HepG2 (cell line): ENCODE data around the gene TAF1C.

Source experiments
- BHLHE40 ChIP-seq: IDR thresholded peaks from 2 replicates; pipeline ENCODE4 v1.6.1; 2011; ENCODE audit warnings: low read length, improper control_type of control experiment
- POLR2A ChIP-seq, 2 experiments: IDR thresholded peaks; 2 replicates each; pipeline ENCODE4 v1.6.1; 2011; ENCODE audit warnings: low read depth in 2 of 2, low read length in 2 of 2, mild to moderate bottlenecking in 1 of 2, moderate library complexity in 1 of 2; ENCODE audit not compliant: insufficient read depth in 1 of 2
- ZNF274 ChIP-seq: sonication (generic); formaldehyde crosslinking; IDR thresholded peaks from 2 replicates; pipeline ENCODE4 v1.5.1; 2020; ENCODE audit warnings: mild to moderate bottlenecking, missing genetic modification reagents
- ZNF776 ChIP-seq: sonication (generic); formaldehyde crosslinking; IDR thresholded peaks from 2 replicates; pipeline ENCODE4 v1.4.0; 2020; ENCODE audit warnings: mild to moderate bottlenecking, missing genetic modification reagents

GRCh38 chr16:84138500-84138823 is 48.4 kb downstream of the TAF1C start:
- TF ChIP-seq ZNF274 (CRISPR knock-in tag) (no peak), ZNF776 (CRISPR knock-in tag) (no peak), BHLHE40 (no peak), POLR2A (IDR thresholded peaks at IDR 0.05; ENCODE audit: insufficient read depth in 1 of 2, low read depth in 2 of 2, low read length in 2 of 2) (no peak)
